ENCODE measurements around the gene KCMF1.
A peak's percentile ranks its signal among the peaks of the same experiment; 100 is the strongest.

KCMF1 gene

DNA sequence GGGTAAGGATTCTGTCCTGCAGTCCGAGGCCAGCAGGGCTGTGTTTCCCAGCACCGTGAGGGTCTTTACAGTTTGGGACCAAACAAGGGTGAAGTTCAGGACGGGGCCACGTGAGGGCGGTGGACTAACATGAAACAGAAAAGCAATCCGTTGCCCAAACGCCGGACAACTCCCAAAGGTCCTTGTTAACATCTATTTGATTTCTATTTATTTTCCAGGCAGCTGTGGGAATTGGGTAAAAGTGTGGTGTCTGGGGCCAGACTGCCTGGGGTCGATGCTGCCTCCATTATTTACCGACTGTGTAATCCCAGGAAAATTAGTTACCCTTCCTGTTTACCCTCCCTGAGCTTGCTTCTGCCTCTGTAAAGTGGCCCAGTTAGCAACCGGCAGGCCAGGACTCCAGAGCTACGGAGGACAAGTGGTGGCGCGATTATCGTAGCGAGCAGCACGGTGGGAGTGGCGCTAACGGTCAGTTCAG is 96.0 kb downstream of the KCMF1 start:
- DNase-seq = peak; percentile 88
- TF ChIP-seq, protein P1, sequence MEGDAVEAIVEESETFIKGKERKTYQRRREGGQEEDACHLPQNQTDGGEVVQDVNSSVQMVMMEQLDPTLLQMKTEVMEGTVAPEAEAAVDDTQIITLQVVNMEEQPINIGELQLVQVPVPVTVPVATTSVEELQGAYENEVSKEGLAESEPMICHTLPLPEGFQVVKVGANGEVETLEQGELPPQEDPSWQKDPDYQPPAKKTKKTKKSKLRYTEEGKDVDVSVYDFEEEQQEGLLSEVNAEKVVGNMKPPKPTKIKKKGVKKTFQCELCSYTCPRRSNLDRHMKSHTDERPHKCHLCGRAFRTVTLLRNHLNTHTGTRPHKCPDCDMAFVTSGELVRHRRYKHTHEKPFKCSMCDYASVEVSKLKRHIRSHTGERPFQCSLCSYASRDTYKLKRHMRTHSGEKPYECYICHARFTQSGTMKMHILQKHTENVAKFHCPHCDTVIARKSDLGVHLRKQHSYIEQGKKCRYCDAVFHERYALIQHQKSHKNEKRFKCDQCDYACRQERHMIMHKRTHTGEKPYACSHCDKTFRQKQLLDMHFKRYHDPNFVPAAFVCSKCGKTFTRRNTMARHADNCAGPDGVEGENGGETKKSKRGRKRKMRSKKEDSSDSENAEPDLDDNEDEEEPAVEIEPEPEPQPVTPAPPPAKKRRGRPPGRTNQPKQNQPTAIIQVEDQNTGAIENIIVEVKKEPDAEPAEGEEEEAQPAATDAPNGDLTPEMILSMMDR (IDR thresholded peaks at IDR 0.05; ENCODE audit: low read depth, low read length) = peak; percentile 83
- Histone ChIP-seq H3K27me3 (ENCODE audit: insufficient read depth, low read depth, severe bottlenecking) (no peaks in the 10 kb centered on the region), H3K9me3 (ENCODE audit: severe bottlenecking) (no peaks in the 10 kb centered on the region), H3K27ac (peak overlapping the region; percentile 40), H3K4me3 (ENCODE audit: low read depth, low read length) (peak overlapping the region; percentile 18; the same call in 1 of the 2 replicates), H3K36me3 (no peaks in the 10 kb centered on the region)

DNA sequence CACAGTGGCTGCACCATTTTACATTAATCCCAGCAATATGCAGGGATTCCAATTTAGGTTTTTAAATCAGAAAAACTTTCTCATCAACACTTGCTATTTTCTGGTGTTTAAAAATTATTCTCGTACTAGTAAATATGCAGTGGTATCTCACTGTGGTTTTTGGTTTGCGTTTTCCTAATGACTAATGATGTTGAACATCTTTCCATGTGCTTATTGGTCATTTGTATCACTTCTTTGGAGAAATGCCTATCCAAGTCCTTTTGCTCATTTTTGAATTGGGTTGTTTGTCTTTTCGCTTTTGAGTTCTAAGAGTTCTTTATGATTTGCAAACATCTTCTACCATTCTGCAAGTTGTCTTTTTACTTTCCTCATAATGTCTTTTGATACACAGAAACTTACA is 100.1 kb downstream of the KCMF1 start:
- DNase-seq = no peak
- TF ChIP-seq, protein P1 (IDR thresholded peaks at IDR 0.05; ENCODE audit: low read depth, low read length) = no peak

DNA sequence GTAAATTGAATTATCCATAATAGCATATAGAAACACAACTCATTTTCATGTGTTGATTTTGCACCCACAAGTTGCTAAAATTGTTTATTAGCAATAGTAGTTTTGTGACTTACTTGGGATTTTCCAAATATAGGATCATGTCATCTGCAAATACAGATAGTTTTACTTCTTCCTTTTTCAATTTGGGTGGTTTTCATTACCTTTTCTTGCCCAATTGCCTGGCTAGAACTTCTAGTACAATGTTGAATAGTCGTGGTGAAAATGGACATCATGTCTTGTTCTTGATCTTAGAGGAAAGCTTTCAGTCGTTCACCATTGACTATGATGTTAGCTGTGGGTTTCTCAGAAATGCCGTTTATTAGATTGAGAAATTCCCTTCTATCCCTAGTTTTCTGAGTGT is 102.1 kb downstream of the KCMF1 start:
- Histone ChIP-seq H3K36me3 (no peaks in the 10 kb centered on the region), H3K9me3 (ENCODE audit: severe bottlenecking) (peaks cover 2% of the 10 kb centered on the region), H3K4me3 (ENCODE audit: low read depth, low read length) (no peak overlapping the region), H3K27me3 (ENCODE audit: insufficient read depth, low read depth, severe bottlenecking) (no peaks in the 10 kb centered on the region), H3K27ac (no peak overlapping the region)
- no peak for DNase-seq
- TF ChIP-seq, protein P1 (IDR thresholded peaks at IDR 0.05; ENCODE audit: low read depth, low read length) = no peak

More for the DNA sequence above, 100.1 kb downstream of the KCMF1 start:
- Histone ChIP-seq H3K36me3 (no peaks in the 10 kb centered on the region), H3K27me3 (ENCODE audit: insufficient read depth, low read depth, severe bottlenecking) (no peaks in the 10 kb centered on the region), H3K9me3 (ENCODE audit: severe bottlenecking) (peaks cover 2% of the 10 kb centered on the region), H3K27ac (no peak overlapping the region), H3K4me3 (ENCODE audit: low read depth, low read length) (no peak overlapping the region)

DNA sequence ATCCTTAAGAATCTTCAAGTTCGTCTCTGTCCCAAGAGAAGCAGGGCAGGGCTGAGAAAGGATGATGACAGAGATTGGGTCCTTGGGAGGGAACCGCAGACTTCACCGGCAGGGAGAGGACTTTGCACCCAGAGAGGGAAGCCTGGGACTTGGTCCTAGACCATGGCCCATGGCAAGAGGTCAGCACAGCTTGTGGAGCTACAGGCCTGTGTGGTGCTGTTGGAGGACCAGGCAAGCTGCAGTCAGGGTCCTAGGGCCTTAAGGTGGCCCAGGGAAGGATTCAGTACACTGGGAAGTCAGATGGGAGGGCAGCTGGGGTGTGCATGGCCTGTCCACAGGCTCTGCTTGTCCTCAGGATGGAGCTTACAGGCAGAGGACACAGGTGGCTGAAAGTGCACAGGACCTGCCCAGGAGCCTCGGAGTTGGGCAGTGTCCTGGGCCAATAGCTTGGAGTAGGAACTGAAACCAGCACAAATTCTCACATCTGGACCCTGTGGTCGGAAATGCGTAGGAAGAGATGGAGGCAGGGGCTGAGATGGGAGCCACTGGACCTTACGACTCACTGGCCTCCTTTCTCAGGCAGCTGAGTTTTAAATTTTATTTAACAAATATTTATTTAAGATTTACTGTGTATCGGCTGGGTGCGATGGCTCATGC is 105.8 kb downstream of the KCMF1 start:
- H3K4me3 ChIP-seq (ENCODE audit: low read depth, low read length) = no peak overlapping the region
- H3K27me3 ChIP-seq (ENCODE audit: insufficient read depth, low read depth, severe bottlenecking) = no peaks in the 10 kb centered on the region
- DNase-seq = no peak
- TF ChIP-seq, protein P1 (IDR thresholded peaks at IDR 0.05; ENCODE audit: low read depth, low read length) = no peak
- H3K36me3 ChIP-seq = no peaks in the 10 kb centered on the region
- no peak overlapping the region for H3K27ac ChIP-seq
- H3K9me3 ChIP-seq (ENCODE audit: severe bottlenecking) = peaks cover 2% of the 10 kb centered on the region

DNA sequence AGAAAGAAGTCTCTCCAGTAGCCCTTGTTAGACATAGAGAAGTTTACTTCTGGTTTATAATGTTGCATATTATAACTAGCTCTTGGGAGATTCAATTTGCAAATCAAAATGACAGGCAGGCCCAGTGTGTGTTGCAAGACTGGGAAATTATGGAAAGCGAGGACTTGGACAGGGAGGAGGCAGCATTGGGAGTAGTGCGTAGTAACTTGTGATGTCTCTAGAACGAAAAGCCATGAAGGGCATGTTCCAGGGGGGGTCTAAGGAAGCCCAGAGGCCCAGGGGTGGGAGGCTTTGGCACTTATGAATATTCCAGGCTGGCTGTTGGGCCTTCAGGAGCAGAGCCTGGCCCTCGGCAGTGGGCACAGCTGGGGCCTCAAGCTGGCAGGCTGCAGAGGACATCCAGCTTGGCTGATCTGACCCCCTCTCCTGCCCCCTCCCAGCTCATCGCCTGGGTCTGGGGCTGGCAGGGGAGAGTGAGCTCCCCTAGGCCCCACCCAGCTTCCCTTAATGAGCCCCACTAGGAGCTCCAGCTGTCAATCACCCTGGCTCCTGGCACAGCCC is 107.0 kb downstream of the KCMF1 start:
- H3K27me3 ChIP-seq (ENCODE audit: insufficient read depth, low read depth, severe bottlenecking) = no peaks in the 10 kb centered on the region
- TF ChIP-seq, protein P1 (IDR thresholded peaks at IDR 0.05; ENCODE audit: low read depth, low read length) = no peak
- no peak overlapping the region for H3K4me3 ChIP-seq (ENCODE audit: low read depth, low read length)
- no peak for DNase-seq
- H3K9me3 ChIP-seq (ENCODE audit: severe bottlenecking) = peaks cover 2% of the 10 kb centered on the region
- no peak overlapping the region for H3K27ac ChIP-seq
- no peaks in the 10 kb centered on the region for H3K36me3 ChIP-seq

Measured in WERI-Rb-1 (cell line).